Limb (tissue), 2 donors: Measurements from ENCODE around the gene TFDP2.
"Not testable (repeated sequence)": the region's sequence is repeated elsewhere in the genome, so short reads cannot be mapped to it uniquely, and the experiment has no call there.

ENCODE experiments used
- DNase-seq, 2 donors: peaks; one replicate each; pipeline ENCODE4 v3.0.0-alpha.2; 2016; ENCODE audit errors: extremely low spot score in 2 of 2

TFDP2 gene

DNA sequence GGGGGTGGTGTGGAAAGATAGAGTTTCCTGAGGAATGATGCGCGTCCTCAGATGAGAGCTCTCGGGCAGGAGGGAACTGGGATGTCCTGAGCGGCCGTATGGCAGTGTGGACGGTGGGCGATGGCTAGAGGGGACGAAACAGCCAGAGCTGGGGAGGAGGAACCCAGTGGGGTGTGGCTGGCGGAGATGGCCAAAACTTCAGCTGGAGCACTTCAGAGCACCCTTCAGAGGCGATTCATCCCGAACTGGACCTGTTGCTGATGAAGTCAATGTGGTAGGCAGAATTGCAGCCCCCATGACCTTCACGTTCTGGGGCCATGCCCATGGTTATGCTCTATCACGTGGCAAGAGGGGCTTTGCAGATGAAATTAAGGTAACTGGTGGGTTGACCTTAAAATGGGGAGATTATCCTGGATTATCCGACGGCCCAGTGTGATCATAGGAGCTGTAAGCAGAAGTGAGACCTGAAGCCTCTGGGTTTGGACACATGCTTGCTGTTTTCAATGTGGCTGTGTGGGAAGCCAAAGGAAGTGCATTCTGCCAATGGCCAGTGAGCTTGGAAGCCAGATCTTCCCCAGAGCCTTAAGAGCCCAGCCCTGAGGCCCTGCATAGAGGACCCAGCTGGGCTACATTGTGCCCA lies 220.6 kb downstream of the TFDP2 start:
- no peak for DNase-seq

DNA sequence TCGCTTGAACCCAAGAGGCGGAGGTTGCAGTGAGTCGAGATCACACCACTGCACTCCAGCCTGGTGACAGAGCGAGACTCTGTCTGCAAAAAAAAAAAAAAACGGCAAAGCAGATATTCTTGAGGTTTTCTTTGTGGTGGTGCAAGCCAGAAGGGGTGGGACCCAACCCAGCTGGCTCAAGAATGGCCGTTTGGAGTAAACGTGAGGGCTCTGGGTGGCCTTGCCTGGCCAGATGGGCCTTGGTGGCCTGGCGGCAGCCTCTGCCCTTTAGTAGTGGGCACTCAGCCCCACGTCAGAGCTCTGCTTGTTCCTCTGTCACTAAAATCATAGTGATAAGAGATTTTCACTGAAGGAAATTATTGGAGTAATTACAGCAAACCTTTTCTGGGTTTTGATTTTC lies 222.4 kb downstream of the TFDP2 start:
- no peak for DNase-seq

DNA sequence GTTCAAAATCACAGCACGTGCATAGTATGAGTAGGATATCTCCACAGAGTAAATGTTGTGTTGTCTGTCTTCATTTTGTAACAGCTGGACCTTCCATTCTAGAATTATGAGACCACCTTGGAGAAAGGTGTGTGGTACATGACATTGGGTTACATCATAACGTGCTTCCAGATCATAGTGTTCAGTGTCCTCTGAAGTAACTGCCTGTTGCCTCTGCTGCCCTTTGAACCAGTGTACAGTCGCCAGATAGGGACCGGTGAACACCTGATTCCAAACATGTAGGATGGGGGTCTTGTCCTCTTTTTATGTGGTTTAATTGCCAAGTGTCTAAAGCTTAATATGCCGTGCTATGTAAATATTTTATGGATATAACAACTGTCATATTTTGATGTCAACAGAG lies 223.7 kb downstream of the TFDP2 start:
- not testable (repeated sequence) for DNase-seq

DNA sequence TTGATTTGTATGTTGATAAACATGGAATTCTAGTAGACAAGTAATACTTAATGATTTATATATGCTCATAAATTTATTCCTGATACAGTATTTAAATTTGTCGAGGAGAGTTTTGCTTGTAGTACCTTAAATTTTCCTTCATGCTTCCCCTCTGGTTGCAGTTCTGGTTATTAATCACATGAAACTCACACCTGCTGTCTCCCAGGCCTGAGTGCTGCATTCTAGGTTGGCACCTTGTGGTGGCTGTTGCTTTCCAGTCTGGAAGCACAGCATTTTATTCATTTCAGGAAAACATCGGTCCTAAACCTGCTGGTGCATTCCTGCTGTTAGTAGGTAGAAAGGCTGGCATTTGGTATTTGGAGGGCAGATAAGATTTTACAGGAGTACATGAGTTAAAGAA lies 228.0 kb downstream of the TFDP2 start:
- DNase-seq, result no peak

DNA sequence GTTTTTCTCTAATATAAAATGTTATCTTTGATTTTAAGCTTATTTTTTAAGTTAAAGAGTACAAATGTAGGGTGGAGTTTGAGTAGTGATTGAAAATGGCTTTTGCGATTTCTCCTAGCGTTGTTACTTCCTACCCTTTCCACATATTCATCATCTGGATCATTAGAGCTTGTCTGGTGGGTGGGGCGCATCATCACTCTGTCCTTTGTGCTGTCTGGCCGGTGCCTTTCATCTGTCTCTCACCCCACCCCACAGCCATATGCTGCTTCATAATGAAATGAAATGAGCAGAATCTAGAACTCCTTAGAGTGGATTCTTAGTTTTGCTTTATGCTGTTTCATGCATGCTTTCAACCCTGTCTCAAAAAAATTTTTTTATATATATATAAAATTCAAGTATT lies 228.6 kb downstream of the TFDP2 start:
- no peak for DNase-seq

DNA sequence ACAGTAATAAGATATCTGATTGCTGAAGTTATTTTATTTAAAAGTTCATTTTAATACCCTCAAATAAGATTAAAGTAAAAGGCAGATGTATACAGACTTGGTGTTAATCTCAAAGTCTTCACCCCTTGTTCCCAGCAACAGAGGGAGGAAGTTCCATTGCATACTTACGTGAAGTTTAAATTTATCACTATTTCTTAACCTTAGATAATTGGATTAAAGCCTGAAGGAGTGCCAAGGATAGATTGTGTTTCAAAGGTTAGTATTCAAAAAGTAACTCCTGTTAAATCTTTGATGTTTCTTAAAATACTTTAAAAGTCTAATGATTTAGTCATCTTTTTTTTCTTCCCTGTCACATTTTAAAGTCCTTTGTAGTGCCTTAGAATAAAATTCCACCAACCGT lies 233.6 kb downstream of the TFDP2 start:
- no peak for DNase-seq

DNA sequence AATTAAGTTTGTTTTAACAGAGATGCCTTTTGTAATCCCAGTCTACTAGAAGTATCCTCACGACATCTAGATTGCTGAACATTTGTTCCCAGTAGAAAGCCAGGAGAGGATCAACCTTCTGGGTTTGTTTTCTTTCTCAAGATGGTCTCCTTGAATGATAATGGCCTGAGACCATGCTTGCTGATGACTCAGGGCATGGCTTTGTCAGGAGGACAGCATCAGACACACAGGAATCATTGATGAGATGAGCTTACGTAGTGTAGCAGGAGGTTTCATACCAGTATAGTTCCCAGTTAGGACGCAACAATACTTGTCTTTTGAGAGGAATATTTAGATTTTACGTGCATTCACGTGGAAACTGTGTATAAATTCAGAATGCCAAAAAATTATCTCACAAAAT lies 234.3 kb downstream of the TFDP2 start:
- no peak for DNase-seq

DNA sequence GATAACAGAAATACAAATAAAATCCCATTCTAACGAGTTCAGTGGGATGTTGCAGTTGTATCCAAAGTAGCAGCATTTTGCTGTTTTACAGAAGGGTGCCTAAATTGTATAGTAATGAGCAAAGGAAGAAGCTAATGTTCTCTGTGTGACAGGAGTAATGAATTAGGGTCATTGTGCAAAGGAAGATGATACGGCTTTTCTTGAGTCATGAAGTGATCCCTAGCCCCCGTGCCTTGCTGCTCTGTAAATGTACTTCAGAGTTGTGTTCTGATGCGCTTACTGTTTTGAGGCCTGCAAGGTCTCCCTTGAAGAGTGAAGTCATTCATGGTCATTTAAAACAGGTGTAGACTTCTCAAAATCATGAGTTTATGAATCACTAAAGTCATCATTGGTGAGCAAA lies 235.0 kb downstream of the TFDP2 start:
- no peak for DNase-seq

DNA sequence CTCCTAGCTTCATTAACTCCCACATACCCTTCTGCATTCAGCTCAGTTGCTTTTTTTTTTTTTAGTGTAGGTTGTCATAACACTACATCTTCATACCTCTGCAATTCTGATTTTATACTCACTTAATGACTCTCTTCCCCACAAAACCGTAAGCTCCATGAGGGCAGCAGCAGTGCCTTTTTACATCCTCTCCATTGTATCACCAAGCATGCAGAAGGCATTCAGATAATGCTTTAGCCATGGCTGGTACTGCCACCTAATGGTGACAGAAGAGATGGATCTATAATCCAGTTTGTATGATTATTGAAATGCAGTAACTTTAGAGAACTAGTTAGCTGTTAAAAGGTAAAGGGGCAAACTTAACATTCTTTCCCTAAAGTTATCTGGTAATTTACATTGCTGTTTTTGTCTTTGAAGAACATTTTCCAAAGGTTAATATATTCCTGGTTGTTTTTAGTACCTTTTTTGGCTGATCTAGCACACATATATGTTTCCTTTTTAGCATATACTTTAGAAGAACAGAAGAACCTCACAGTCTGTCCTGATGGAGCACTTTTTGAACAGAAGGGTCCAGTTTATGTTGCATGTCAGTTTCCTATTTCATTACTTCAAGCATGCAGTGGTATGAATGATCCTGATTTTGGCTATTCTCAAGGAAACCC lies 236.1 kb downstream of the TFDP2 start:
- DNase-seq, result peak in 1 of 2 donors; percentile 27

DNA sequence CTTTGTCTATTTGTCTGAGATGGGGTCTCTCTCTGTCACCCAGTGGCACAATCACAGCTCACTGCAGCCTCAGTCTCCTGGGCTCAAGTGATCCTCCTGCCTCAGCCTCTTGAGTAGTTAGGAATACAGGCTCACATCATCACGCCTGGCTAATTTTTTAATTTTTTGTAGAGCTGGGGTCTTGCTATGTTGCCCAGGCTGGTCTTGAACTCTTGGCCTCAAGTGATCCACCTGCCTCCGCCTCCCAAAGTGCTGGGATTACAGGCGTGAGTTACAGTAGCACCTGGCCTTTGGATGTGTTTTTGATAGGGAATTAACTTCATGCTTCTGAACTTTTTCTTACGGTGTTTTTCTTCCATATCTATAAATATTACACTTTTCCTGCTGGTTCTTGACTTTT lies 239.4 kb downstream of the TFDP2 start:
- not testable (repeated sequence) for DNase-seq

DNA sequence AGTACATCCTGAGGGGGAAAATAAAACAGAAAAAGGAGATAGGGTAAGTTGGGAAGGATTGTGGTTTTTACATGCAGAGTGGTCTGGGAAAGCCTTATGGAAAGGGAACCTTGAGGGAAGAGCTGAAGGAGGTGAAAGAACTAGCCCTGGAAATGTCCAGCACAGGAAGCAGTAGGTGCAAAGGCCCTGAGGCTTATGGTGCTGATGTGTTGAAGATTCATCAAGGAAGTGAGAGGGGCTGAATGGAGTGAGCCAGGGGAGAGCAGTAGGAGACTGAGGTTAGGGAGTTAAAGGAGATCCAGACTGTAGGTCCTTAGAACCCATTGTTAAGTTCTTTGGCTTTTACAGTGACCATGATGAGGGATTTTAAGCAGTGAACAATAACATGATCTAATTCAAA lies 239.9 kb downstream of the TFDP2 start:
- DNase-seq, result no peak

DNA sequence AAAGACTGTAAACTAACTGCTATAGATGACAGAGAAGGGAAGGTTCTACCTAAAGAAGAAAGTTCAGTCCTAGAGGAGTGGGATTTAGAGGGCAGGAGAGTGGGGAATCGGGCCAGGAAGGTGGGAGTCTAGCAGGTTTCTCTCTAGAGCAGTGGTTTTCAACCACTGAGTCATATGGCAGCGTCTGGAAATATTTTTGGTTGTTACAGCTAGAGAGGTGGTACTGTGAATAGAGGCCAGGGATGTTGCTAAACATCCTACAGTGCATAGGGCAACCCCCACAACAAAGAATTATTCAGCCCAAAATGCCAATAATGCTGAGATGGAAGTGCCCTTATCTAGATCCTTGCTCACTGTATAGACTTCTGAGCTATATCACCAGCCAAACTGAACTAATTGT lies 244.2 kb downstream of the TFDP2 start:
- no peak for DNase-seq

DNA sequence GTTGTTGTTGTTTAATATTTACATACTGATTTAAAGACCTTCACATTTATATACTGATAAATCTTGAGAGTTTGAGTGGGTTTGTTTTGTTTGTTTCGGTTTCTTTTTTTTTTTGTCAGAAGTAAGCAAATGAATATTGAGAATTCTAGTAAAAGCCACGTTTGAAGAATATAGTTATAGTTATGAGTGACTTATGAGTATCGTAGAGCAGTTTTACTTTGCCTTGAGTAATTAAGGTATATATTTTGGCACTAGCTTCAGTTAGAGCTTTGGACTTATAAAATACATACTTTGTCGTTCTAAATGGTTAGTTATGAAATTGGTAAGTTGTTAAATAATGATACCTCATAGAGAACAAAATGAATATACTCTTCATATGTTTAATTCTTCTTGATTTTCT lies 245.1 kb downstream of the TFDP2 start:
- no peak for DNase-seq

DNA sequence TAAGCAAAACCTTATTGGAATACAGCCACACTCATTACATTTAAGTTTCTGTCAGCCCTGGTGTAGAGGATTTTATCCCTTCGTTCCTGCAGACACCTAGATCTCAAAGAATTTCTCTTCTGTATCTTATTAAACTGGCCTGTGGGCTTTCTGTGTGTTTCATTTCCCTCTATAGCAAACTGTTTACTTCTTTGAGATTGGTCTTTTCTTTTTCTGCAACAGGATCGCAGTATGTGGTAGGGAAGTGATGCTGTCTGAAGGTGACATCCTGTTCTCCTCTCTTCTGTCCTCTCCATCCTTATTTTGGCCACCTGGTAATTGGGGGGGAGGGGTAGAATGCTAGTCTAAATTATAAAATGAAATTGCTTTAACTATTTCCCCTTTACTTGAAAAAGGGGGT lies 247.4 kb downstream of the TFDP2 start:
- DNase-seq, result no peak

DNA sequence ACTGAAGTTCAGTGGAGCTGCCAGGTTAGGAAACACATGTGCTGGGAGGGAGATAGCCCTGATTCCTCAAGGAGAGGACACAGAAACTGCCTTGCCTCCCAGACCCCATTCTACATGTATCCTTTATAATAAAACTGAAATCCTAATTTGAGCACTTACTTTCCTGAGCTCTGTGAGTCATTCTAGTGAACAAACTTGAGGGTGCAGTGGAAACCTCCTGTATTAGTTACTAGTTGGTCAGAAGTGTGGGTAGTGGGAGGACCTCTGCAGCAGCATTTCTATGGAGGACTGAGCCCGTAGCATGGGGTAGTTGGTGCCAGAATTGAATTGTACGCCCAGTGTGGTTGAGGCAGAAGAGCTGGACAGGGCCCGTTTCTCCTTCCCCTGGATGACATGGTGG lies 249.0 kb downstream of the TFDP2 start:
- no peak for DNase-seq

DNA sequence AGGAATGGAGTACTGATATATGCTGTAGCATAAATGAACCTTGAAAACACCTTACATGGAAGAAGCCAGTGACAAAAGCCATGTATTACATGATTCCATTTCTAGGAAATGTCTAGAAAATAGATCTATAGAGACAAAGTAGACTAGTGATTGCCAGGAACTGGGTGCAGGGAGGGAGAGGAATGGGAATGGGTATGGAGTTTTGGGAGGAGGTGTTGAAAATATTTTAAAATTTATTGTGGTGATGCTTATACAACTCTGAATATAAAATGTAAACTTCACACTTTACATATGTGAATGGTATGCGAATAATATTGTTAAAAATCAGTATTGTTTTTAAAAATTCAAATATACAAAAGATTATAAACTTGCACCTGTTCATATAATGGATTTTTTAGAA lies 250.4 kb downstream of the TFDP2 start:
- no peak for DNase-seq

DNA sequence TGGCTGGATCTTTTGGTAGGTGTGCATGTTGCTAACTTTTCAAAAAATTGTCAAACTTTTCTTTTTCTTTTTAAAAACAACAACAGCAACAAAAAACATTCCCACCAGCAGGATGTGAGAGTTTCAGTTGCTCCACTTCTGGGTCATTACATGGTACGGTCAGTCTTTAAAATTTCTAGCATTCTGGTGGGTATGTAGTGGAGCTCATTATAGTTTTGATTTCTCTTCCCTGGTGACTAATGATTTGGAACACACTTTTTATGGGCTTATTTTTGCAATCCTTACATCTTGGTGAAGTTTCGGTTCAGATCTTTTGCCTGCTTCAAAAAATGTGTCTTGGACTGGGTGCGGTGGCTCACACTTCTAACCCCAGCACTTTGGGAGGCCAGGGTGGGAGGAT lies 253.6 kb downstream of the TFDP2 start:
- DNase-seq, result no peak

DNA sequence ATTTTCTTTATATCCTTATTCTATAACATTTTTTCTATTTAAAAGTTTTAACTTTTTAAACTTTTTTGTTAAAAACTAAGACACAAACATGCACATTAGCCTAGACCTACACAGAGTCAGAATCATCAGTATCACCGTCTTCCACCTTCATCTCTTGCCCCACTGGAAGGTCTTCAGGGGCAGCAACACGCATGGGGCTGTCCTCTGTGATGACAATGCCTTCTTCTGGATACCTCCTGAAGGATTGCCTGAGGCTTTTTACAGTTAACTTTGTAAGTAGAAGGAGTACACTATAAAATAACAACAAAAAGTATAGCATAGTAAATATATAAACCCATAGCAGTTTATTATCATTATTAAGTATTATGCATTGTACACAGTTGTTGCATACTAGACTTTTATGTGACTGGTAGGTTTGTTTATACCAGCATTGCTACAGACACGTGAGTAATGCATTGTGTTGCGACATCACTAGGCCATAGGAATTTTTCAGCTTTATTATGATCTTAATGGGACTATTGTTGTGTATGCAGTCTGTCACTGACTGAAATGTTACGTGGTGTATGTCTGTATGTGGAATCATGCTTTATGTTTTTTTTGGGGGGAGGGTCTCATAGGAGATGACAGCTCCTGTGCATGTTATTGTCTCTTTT lies 254.7 kb downstream of the TFDP2 start:
- no peak for DNase-seq
